ENCODE measurements around the gene RALB. TPM values are rescaled to one million over a fixed set of nuclear protein-coding genes. Genes with fewer than 3 reads are reported as not detected.

RALB gene
- total and polyA plus RNA-seq, 2 of the 4 experiments (the other 2 are of a cell fraction): 53.6 to 54.7 TPM

GRCh38 chr2:120251078-120251477 is 1.6 kb upstream of the RALB start:
- Histone ChIP-seq H2AK5ac (ENCODE audit: low read depth, low read length) (no peak overlapping the region), H4K8ac (ENCODE audit: low read depth in 2 of 2, low read length in 2 of 2) (no peak overlapping the region), H4K5ac (ENCODE audit: low read depth, low read length) (no peak overlapping the region), H3K79me1 (ENCODE audit: low read depth in 1 of 2, low read length in 2 of 2) (peaks cover 4 to 28% of the 10 kb centered on the region in 2 experiments), H3K4ac (ENCODE audit: low read depth, low read length) (no peak overlapping the region), H3K23ac (ENCODE audit: low read depth, low read length) (no peak overlapping the region), H3K9ac (ENCODE audit: low read depth, low read length) (no peak overlapping the region), H2BK120ac (ENCODE audit: low read depth, low read length) (no peak overlapping the region), H3K27me3 (ENCODE audit: control insufficient read depth, insufficient read depth, low read length) (peaks cover 11% of the 10 kb centered on the region; the same call in 1 of the 2 replicates), H3K4me2 (ENCODE audit: low read depth, low read length) (no peak overlapping the region), H3K9me1 (ENCODE audit: insufficient read depth, low read length) (peaks cover 8% of the 10 kb centered on the region; the same call in 1 of the 2 replicates), H3K4me3 (ENCODE audit: insufficient read depth, low read depth, low read length) (no peak overlapping the region), H3K18ac (ENCODE audit: low read depth, low read length) (no peak overlapping the region), H2BK20ac (ENCODE audit: low read depth, low read length) (no peak overlapping the region), H2AFZ (replicated peaks; ENCODE audit: low read length, poor library complexity) (no peak overlapping the region), H3K9me3 (ENCODE audit: control insufficient read depth, insufficient read depth, low read length) (no peaks in the 10 kb centered on the region), H3K27ac (ENCODE audit: insufficient read depth, low read length) (no peak overlapping the region), H4K20me1 (ENCODE audit: insufficient read depth, low read length) (peaks cover 27% of the 10 kb centered on the region), H3K36me3 (ENCODE audit: control insufficient read depth, insufficient read depth, low read length) (no peaks in the 10 kb centered on the region), H2BK15ac (ENCODE audit: low read depth, low read length) (no peak overlapping the region), H2BK5ac (ENCODE audit: low read depth, low read length, poor library complexity, severe bottlenecking) (no peak overlapping the region), H2AK9ac (replicated peaks; ENCODE audit: low read depth, low read length, poor library complexity) (no peak overlapping the region), H3K14ac (replicated peaks; ENCODE audit: low read depth, low read length) (no peak overlapping the region), H3K56ac (ENCODE audit: extremely low read depth, insufficient read depth, low read length) (no peak overlapping the region), H3K4me1 (ENCODE audit: control insufficient read depth, insufficient read depth, low read length) (peaks cover 5% of the 10 kb centered on the region; the same call in 1 of the 2 replicates), H4K91ac (ENCODE audit: insufficient read depth, low read depth, low read length) (no peak overlapping the region)
- 80% methylated on average over 2 of the region's 3 CpGs; no CpG with 5 or more reads in 1 of the 2 experiments for WGBS, 2 experiments (ENCODE audit: extremely low coverage in 2 of 2, insufficient read length in 1 of 2)
- CTCF ChIA-PET: no interaction called here
- POLR2A ChIA-PET (ENCODE audit: unreplicated experiment): no interaction called here
- dilution Hi-C loops (cut with HindIII; ENCODE audit: low sequenced_read_pairs, unreplicated experiment): no loop called here
- no peak for ATAC-seq (ENCODE audit: low read depth)
- no peak for DNase-seq
- TF ChIP-seq NFE2L2 (IDR thresholded peaks at IDR 0.05; ENCODE audit: low read depth, low read length) (no peak), CHD1 (IDR thresholded peaks at IDR 0.05; ENCODE audit: low read depth, low read length) (no peak), RAD21 (IDR thresholded peaks at IDR 0.05; ENCODE audit: low read length) (no peak), BHLHE40 (IDR thresholded peaks at IDR 0.05; ENCODE audit: low read depth, low read length) (no peak), CTCF (conservative IDR thresholded peaks at IDR 0.05; ENCODE audit: low read depth, low read length) (no peak), CEBPB (IDR thresholded peaks at IDR 0.05; ENCODE audit: low read depth, low read length) (no peak), FOS (IDR thresholded peaks at IDR 0.05; ENCODE audit: low read depth, low read length) (no peak), RCOR1 (IDR thresholded peaks at IDR 0.05; ENCODE audit: insufficient replicate concordance, low read length) (no peak), SMC3 (IDR thresholded peaks at IDR 0.05; ENCODE audit: low read depth, low read length) (no peak), RFX5 (IDR thresholded peaks at IDR 0.05; ENCODE audit: low read depth, low read length) (no peak), MAZ (IDR thresholded peaks at IDR 0.05; ENCODE audit: borderline replicate concordance, low read depth, low read length) (no peak), ELK1 (IDR thresholded peaks at IDR 0.05; ENCODE audit: borderline replicate concordance, low read depth, low read length) (no peak), MAFK (IDR thresholded peaks at IDR 0.05; ENCODE audit: low read depth, low read length) (no peak), USF2 (IDR thresholded peaks at IDR 0.05; ENCODE audit: low read depth, low read length) (no peak), POLR2A (IDR thresholded peaks at IDR 0.05; ENCODE audit: low read depth, low read length) (no peak), MXI1 (IDR thresholded peaks at IDR 0.05; ENCODE audit: borderline replicate concordance, low read depth, low read length) (no peak)
- intact Hi-C loops (cut with micrococcal nuclease): loop anchor here (5.0 kb wide), 1 partner anchor 426 kb away; no protein-coding TSS in a partner anchor
- in situ Hi-C loops (cut with MboI; ENCODE audit: low sequenced_read_pairs): no loop called here
- BruUV-seq (replicated peaks): no TSS peak
